GM19395 (cell line): ENCODE results near the gene PTS.

Source experiments
- ATAC-seq: cut with Tn5 transposase; IDR thresholded peaks from one replicate; pipeline ENCODE4 v1.9.1; 2021; ENCODE audit warnings: mild to moderate bottlenecking, moderate library complexity; ENCODE audit not compliant: unreplicated experiment

The PTS gene

DNA sequence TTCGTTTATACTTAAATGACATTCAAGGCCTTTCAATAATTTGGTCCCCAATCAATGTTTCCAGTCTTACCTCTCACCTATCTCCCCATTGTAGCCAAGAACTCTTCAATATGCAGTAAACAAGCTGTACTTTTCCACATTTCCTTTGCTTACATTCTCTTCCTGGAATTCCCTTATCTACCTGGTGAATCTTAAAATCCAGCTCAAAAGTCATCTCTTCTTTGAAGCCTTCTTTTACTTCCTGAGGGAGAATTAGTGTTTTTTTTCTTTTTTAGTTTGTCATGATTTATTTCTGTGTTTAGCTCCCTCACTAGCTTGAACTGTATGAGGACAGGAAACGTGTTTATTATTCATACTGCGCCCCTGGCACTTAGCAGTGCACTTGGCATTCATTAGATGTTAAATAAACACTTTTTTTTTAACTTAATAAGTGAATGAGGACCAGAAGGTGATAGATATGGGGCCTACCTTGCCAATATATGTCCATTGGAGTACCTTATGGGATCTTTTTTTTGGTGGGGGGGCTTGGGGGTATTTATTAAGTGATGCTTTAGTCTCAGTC is 4.9 kb upstream of the PTS start:
- no peak for ATAC-seq

- no peak for ATAC-seq
Observed at GRCh38 chr11:112222303-112222702, 3.9 kb upstream of the PTS start.

- ATAC-seq = no peak
Observed at GRCh38 chr11:112223121-112223520, 3.1 kb upstream of the PTS start.

DNA sequence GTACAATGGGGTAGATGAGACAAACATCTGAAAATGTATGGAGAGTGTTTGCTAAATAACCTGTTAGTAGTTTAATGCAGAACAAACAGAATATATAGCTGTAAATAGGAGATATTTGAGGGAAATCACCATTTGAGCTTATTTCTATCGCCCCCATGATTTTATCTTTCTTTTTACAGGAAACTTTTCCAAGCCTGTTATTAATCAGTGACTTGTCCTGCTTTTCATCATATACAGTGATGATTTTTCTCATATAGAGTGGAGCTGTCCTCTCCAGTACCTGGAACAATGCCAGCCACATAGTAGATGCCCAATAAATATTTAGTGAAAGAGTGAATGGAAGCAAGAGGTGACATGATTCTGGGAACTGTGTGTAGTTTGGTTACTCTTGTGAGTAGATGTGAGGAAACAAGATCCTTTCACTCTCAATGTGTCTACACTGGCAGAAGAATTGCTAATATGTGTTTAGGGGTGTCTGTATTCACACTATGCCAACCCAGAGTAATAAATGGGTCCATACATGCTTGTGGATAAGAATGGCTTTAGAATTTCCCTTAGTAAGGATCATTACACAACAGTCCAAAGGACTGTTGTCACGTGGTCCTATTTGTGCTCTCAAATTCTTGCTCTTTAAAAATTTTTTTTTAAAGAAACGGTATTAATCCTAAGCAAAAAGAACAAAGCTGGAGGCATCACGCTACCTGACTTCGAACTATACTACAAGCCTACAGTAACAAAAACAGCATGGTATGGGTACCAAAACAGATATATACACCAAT is 2.3 kb upstream of the PTS start:
- ATAC-seq = no peak

DNA sequence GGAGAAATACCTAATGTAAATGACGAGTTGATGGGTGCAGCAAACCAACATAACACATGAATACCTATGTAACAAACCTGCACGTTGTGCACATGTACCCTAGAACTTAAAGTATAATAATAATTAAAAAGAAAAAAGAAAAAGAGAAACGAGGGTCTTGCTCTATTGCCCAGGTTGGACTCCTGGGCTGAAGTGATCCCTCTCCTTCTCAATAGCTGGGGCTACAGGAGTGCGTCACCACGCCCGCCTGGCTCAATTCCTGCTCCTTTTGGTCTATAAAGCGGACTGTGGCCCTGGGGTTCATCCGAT is 521 bp upstream of the PTS start:
- no peak for ATAC-seq

GRCh38 chr11:112226831-112227401 is 688 bp downstream of the PTS start:
- peak; percentile 57 for ATAC-seq

DNA sequence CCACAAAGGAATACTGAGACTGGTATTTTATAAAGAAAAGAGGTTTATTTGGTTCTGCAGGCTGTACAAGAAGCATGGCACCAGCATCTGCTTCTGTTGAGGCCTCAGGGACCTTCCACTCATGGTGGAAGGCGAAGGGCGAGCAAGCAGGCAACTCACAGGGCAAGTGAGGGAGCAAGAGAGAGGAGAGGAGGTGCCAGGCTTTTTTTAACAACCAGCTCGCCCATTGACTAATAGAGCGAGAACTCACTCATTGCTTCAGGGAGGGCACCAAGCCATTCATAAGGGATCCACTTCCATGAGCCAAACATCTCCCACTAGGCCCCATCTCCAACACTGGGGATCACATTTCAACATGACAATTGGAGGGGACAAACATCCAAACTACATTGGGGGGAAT is 1.2 kb downstream of the PTS start:
- ATAC-seq = no peak

- no peak for ATAC-seq
Observed at GRCh38 chr11:112228706-112229105, 2.5 kb downstream of the PTS start.

- no peak for ATAC-seq
Observed at GRCh38 chr11:112229159-112229558, 2.9 kb downstream of the PTS start.

- no peak for ATAC-seq
Observed at GRCh38 chr11:112229746-112230433, 3.7 kb downstream of the PTS start.

- ATAC-seq = no peak
Observed at GRCh38 chr11:112231952-112232351, 5.7 kb downstream of the PTS start.

DNA sequence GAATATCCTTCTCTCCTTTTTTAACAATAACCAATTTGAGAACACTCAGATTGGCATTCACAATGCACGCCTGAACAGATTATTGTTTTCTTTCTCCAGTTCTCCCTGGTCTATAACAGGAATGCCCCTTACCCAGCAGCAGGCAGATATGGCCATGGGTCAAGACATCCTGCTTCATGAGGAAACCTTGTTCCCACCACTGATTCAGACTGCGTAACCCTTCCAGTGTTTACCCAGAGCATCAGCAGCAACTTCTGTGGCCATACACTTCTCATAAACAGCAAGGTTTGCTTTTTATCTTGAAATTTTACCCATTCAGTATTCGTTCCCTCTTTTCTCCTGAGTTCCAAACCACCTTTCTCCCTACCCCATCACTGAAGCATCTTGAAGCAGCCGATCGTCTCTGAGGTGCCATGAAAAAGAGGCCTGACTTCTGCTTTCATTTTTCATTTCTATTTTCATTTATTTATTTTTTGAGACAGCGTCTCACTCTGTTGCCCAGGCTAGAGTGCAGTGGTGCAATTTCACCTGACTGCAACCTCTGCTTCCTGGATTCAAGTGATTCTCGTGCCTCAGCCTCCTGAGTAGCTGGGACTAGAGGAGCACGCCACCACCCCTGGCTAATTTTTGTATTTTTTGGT is 9.6 kb downstream of the PTS start:
- peak; percentile 79 for ATAC-seq

GRCh38 chr11:112237451-112237850 is 11.2 kb downstream of the PTS start:
- no peak for ATAC-seq

DNA sequence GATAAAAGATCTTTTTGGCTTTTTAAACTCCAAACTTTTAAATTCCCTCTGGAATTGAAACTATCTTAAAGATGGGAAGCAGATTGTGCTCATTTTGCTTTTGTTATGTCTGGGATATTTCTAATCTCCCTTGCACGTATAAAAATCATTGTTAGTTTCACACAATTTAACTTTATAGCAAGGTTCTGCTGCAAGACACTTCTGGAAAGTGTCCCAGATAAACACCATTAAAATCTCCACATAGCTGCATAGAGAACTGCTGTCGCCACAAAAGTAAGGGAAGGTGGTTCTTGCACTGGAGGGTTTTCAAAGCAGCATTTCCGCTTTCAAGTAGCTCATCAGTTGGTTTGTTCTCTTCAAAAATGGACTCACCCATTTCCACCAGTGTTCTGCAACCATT is 11.8 kb downstream of the PTS start:
- no peak for ATAC-seq

- no peak for ATAC-seq
Observed at GRCh38 chr11:112241486-112241885, 15.3 kb downstream of the PTS start.

- no peak for ATAC-seq
Observed at GRCh38 chr11:112247201-112247600, 21.0 kb downstream of the PTS start.

- ATAC-seq = no peak
Observed at GRCh38 chr11:112248201-112248600, 22.0 kb downstream of the PTS start.

- no peak for ATAC-seq
Observed at GRCh38 chr11:112249871-112250610, 23.8 kb downstream of the PTS start.

DNA sequence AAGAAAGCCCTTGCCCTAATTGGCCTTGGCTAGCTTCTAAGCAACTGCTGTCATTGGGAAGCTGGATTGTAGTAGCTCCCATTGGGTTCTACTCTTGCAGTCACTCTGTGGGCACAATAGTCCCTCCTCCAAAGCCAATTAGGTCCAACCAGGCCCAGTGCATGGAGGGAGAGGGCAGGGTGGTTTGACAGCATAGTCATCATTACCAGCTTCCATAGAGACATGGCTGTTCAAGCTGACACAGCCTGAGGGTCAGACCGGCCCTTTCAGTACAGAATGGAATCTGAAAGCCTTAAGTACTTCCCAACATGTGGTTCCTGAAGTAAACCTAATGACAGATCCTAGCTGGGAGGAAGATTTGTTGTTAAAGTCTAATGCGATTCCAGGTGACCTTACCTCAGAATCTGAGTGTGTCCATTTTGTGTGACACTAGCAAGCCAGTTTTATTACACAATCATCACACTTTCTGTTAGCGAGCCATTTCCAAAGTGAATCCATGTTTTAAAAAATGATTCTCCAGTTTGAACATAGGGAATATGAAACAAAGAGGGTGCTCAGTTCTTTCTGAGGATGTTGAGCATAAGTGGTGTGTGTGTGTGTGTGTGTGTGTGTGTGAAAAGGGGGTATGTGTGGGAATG is 27.5 kb downstream of the PTS start:
- no peak for ATAC-seq

- no peak for ATAC-seq
Observed at GRCh38 chr11:112255067-112255720, 29.0 kb downstream of the PTS start.
